Measurements from ENCODE around the gene GPR135. TPM values are rescaled to one million over a fixed set of nuclear protein-coding genes. Genes with fewer than 3 reads are reported as not detected.

The GPR135 gene
- total and polyA plus RNA-seq, 8 donors, result 0.93 to 2.0 (median 1.3) TPM

- intact Hi-C loops (cut with DNase I), result no loop called here
- DNase-seq (no peak), ATAC-seq (no peak), FAIRE-seq (no peak)
- Histone ChIP-seq H3K27me3 (peaks cover 0 to 4% (median 0%) of the 10 kb centered on the region in 4 donors), H3K4me3 (no peak overlapping the region), H3K9me3 (no peaks in the 10 kb centered on the region), H3K36me3 (no peaks in the 10 kb centered on the region), H3K27ac (no peak overlapping the region), H3K4me1 (no peaks in the 10 kb centered on the region)
- WGBS, 2 donors, result 85 to 88% methylated on average over 1 of the region's 1 CpG
- no peak for TF ChIP-seq CTCF (IDR thresholded peaks at IDR 0.05)
These were observed 27.0 kb downstream of the GPR135 start for GRCh38 chr14:59438195-59438647.

- Histone ChIP-seq H3K27me3 (peaks cover 0 to under 1% (median 0%) of the 10 kb centered on the region in 4 donors), H3K4me3 (no peak overlapping the region), H3K36me3 (no peaks in the 10 kb centered on the region), H3K9me3 (no peaks in the 10 kb centered on the region), H3K4me1 (no peaks in the 10 kb centered on the region), H3K27ac (no peak overlapping the region)
- ATAC-seq (no peak), DNase-seq (no peak), FAIRE-seq (no peak)
- WGBS, 2 donors, result 89 to 92% methylated on average over 1 of the region's 1 CpG
- intact Hi-C loops (cut with DNase I), result no loop called here
- TF ChIP-seq CTCF (IDR thresholded peaks at IDR 0.05), result no peak
These were observed 29.2 kb downstream of the GPR135 start for GRCh38 chr14:59435987-59436386.

GRCh38 chr14:59435101-59435500 is 30.1 kb downstream of the GPR135 start:
- no peaks in the 10 kb centered on the region for H3K4me1 ChIP-seq
- intact Hi-C loops (cut with DNase I), result no loop called here
- WGBS, 2 donors, result 85 to 86% methylated on average over 3 of the region's 3 CpGs
- FAIRE-seq, result no peak
- TF ChIP-seq CTCF (IDR thresholded peaks at IDR 0.05), result no peak
- no peaks in the 10 kb centered on the region for H3K27me3 ChIP-seq
- DNase-seq, result no peak
- no peaks in the 10 kb centered on the region for H3K9me3 ChIP-seq
- H3K27ac ChIP-seq, result no peak overlapping the region
- ATAC-seq, result no peak
- no peak overlapping the region for H3K4me3 ChIP-seq
- no peaks in the 10 kb centered on the region for H3K36me3 ChIP-seq

GRCh38 chr14:59429790-59430189 is 35.4 kb downstream of the GPR135 start:
- no peak overlapping the region for H3K4me3 ChIP-seq

More at GRCh38 chr14:59429790-59430189, 35.4 kb downstream of the GPR135 start:
- no peak overlapping the region for H3K27ac ChIP-seq
- H3K27me3 ChIP-seq, result no peaks in the 10 kb centered on the region
- ATAC-seq (no peak), FAIRE-seq (no peak), DNase-seq (no peak)
- H3K4me1 ChIP-seq, result no peaks in the 10 kb centered on the region
- no peaks in the 10 kb centered on the region for H3K36me3 ChIP-seq
- 89 to 90% methylated on average over 4 of the region's 4 CpGs for WGBS, 2 donors
- TF ChIP-seq CTCF (IDR thresholded peaks at IDR 0.05), result no peak
- intact Hi-C loops (cut with DNase I), result no loop called here
- no peaks in the 10 kb centered on the region for H3K9me3 ChIP-seq
